DMS53 treated with DMSO at 0.1 percent for 48 hours (cell line): ENCODE results near the gene CDC42EP3.
A peak's percentile ranks its signal among the peaks of the same experiment; 100 is the strongest.

Experiments
- DNase-seq: peaks from one replicate; lab custom pipeline; 2025; ENCODE audit not compliant: unreplicated experiment; lab: John Stamatoyannopoulos, UW

Gene CDC42EP3

GRCh38 chr2:37683921-37684780, 12.7 kb upstream of the CDC42EP3 start:
- peak; percentile 40 for DNase-seq

DNA sequence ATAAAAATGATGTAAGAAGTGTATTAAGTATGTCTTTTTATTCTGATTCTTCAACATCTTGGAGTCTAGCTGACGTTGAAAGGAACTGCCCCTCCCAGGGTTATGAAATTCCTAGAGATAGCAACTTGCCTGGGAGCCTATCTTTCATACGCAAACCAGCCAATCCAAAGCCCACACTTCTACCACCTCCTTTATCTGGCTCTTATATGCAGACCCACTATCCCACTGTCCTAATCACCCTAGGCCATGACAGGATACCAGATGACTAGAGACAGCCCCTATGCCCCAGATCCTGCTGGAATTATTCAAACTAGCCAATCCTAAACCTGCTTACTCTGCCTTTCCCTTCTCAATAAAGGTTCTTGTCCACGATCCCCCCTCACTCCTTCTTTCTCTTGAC, 11.8 kb upstream of the CDC42EP3 start:
- no peak for DNase-seq

GRCh38 chr2:37682473-37682872, 11.0 kb upstream of the CDC42EP3 start:
- DNase-seq: no peak

DNA sequence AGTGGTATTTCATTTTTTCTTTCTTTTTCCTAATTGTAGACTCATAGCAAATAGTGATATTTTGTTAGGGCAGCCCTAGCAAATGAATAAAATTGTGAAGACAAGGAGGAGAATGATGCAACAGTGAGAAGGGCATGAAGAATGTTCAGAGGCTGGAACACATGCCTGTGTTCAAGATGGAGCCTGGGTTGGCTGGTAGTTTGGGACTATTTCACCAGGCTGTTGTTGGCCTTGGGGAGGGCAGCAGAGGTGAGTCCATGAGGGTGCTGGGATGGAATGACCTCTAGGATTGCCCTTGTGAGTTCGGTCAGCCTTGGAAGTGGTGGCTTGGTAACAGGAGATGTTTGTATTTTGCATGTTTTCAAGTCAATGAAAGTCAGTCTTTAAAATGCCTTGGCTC, 10.1 kb upstream of the CDC42EP3 start:
- no peak for DNase-seq

DNA sequence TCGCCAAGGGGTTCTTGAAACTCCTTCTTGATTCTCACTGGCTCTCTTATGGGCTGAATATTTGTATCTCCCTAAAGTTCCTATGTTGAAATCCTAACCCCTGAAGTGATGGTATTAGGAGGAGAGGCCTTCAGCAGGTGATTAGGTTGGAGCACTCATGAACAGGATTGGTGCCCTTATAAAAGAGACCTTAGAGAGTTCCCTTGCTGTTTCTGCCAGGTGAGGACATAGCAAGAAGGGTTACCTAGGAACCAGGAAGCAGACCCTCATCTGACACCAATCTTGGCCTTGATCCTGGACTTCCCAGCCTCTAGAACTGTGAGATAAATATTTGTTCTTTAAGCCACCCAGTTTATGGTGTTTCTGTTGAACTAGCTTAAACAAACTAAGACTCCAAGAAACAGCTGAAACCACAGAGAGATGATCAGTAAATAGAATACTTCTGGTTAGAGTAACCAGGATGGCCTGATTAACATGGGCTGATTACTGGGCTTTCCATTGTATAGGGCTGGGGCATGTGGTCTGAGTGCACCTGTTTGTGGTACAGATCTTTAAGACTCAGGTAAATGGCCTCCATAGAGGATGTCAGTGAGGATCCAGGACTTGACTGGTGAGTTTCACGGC, 7.7 kb upstream of the CDC42EP3 start:
- peak; percentile 82 for DNase-seq

GRCh38 chr2:37676274-37676673, 4.8 kb upstream of the CDC42EP3 start:
- DNase-seq: peak; percentile 78

DNA sequence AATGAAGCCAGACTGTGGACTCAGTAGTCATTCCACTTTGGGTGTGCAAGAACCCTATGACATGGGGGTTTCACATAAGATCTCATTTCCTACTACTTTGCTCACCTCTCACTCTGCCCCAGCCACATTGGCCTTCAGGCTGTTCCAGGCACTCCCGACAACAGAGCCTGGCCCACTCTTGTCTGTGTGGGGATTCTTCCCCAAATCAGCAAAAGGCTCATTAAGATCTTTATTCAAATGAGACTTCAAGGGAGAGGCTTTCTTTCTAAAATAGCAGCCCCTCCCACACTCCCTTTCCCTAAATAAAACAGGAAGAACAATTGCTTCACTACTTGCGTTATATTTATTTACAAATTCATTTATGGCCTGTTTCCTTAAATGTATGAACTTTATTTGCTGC, 3.5 kb upstream of the CDC42EP3 start:
- no peak for DNase-seq

GRCh38 chr2:37672870-37673184, 1.4 kb upstream of the CDC42EP3 start:
- DNase-seq: no peak

DNA sequence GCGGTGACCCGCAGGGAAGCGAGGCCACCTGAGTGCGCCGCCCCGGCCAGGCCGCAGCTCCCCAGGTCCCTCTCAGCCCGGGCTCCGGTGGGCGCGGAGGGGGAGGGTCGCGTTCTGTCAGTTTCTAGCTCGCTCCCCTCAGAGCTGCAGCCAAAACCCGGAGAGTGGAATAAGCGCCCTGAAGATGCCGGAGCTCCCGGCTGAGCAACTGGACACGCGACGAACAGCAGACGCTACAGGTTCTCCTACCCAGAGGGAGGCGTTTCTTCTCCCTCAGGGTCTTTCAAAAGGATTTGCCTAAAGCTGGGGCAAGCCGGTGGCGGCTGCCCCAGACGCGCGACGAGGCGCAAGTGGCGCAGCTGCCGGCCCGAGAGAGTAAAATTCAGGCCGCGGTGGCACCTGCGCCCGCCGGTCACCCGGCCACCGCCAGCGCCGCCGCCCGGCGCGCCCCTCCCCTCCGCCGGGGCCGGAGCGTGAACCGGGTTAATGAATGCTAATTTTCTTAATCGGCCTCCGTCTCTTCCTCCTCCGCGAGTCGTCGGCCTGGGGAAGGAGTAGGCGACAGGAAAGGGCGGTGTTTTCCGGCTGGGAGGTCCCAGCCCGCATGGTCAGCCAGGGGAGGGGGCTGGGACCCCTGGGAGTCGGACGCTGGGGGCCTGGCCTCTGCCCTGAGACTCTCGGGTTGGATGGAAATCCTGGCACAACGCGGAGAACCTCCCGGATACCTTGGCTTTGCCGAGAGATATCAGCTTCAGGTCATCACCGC, 845 bp upstream of the CDC42EP3 start:
- peak; percentile 61 for DNase-seq

DNA sequence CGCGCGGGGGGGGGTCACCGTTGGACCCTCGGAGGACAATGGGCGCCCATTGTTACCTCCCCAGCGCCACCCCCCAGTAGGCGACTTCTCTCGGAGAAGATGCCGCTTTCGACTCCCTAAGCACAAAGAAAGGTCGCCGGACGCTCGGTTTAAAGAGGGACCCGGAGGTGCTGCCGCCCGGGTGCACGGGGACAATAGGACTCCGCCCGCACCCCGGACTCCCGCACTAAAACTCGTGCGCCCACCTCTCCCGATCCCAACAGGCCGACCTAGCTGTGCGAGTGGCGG, 318 bp upstream of the CDC42EP3 start:
- no peak for DNase-seq

GRCh38 chr2:37670378-37671008, 949 bp downstream of the CDC42EP3 start:
- DNase-seq: no peak

- no peak for DNase-seq
These were observed 2.0 kb downstream of the CDC42EP3 start for GRCh38 chr2:37669446-37669845.

GRCh38 chr2:37667704-37668103, 3.7 kb downstream of the CDC42EP3 start:
- no peak for DNase-seq

DNA sequence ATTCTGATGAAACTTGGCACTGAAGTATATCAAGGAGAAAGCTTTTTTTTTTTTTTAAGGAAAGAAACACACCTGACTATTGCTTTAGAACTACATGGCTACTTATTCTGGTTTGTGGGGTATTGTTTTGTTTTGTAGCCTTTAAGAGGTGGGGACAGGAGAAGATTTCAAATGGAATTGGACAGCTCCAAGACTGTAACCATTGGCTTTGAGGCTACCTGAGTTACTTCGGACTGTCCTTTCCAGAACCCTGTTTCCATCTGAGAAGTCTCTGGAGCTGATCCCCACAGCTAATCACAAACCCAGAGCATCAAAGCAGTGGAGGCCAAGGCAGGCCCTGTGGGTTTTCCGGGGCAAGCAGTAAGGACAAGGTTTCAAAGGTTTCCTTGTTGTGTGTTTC, 4.7 kb downstream of the CDC42EP3 start:
- DNase-seq: no peak

DNA sequence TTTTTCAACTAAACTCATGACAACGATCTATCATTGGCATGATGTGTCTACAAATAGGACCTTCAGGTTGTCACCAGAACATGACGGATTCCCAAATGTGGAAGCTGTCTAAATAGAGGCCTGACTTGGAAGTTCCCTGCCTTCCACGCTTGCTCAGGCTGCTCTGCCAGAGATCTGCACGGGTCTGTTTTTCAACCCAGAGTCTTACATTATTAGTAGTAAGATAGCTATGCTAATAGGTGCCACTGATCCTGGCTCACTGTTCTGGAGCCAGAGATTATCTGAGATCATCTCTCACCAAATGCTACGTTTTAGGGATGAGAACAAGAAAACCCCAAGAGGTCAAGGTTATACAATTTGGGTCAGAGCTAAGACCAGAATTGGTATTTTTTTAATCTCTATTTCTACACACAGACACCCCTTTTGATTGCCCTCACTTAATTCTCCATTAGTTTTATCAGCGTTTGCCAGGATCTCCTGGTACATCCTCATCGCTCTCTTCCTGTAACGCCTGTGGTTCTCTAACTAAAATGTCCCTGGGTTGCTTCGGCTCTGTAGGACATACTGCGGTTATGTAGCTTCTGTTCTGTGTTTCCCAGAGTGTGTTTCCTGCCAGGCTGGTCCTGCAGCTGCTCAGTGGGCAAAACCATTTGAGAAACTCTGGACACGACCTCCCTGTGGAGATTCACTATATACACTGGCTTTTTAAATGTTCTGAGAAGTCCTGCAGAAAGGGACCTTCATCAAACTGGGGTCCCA, 5.7 kb downstream of the CDC42EP3 start:
- no peak for DNase-seq

GRCh38 chr2:37665043-37665442, 6.4 kb downstream of the CDC42EP3 start:
- DNase-seq: no peak

DNA sequence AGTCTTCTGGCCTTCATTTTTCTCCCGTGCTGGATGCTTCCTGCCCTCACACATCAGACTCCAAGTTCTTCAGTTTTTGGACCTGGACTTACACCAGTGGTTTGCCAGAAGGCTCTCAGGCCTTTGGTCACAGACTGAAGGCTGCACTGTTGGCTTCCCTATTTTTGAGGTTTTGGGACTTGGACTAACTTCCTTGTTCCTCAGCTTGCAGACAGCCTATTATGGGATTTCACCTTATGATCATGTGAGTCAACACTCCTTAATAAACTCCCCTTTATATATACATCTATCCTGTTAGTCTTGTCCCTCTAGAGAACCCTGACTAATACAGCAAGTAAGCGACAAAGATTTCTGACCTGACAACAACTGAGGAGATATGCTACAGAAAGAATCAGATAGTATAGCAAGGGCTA, 7.2 kb downstream of the CDC42EP3 start:
- DNase-seq: no peak

- no peak for DNase-seq
These were observed 8.1 kb downstream of the CDC42EP3 start for GRCh38 chr2:37663390-37663789.

DNA sequence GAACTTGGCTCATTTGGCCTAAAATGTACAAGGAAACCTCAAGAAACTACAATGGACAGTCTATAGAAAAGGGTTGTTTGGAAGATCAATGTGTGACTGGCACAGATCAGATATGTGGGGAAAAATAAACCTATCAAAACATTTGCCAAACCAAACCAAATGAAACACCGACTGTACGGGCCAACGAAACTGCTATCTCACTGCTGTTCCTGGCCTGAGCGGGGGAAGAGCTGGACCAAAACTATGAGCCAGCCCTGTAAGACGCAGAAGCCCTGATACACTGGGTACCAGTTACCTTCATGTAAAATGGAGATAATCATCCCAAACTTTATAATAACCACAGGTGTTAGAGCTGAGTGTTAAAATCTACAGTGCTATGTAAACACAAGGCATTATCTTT, 11.7 kb downstream of the CDC42EP3 start:
- no peak for DNase-seq

DNA sequence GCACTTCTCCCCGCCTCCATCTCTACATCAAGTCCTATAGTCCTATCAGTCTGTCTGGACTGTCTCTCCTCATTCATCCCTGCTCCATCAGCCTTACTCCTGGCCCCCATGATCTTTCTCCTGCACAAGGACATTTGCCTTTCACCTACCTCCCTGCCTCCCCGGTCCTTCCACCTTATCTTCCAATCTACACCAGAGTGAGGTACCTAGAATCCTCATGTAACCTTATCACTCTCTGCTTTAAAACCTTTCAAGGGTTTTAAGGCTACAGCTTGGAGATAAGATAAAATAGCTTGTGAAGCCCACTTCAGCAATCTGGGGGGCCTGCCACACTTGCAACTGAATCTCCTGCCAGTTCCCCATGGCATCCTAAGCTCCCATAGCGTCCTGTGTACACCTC, 12.8 kb downstream of the CDC42EP3 start:
- DNase-seq: no peak

DNA sequence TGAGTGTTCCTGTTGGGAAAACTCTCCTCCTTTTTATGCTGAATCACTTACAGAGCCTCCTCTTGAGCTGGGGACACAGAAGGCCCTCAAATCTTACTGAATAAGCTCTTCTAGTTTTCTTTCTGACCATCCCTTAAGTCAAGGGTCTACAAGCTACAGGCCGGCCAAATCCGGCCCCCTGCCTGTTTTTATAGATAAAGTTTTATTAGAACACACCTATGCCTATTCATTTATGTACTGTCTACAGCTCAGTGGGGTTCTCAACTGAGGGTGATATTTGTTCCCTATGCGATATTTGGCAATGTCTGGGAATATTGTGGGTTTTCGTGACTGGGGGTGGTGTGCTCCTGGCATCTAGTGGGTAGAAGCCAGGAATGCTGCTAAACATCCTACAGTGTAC, 14.0 kb downstream of the CDC42EP3 start:
- DNase-seq: no peak
